Activated B cell treated with CpG ODN at 0.5 μM for 24 hours (primary cell): ENCODE measurements around the gene PTPN18. TPM values are rescaled to one million over a fixed set of nuclear protein-coding genes. Genes with fewer than 3 reads are reported as not detected.

ENCODE experiments used
- ATAC-seq: fragments of 200-7000 bp; cut with Tn5 transposase; one replicate; pipeline ENCODE4 v1.10.0; 2021; ENCODE audit warnings: low read depth, mild to moderate bottlenecking, moderate library complexity
- CTCF ChIA-PET: fragments of 350-600 bp; sonication (Branson Sonifier 250); formaldehyde crosslinking; loops from one replicate; lab custom pipeline; 2021; ENCODE audit warnings: antibody characterized with exemption; lab: Charles Lee
- POLR2A ChIA-PET: fragments of 350-600 bp; sonication (Branson Sonifier 250); formaldehyde crosslinking; loops from one replicate; lab custom pipeline; 2021; ENCODE audit warnings: antibody characterized with exemption; lab: Charles Lee
- DNase-seq: peaks from one replicate; pipeline ENCODE4 v3.0.0; 2022
- H3K27ac Mint-ChIP-seq: one replicate; pipeline ENCODE4 v1.8.0; 2020; ENCODE audit warnings: mixed read lengths
- H3K27me3 Mint-ChIP-seq: one replicate; pipeline ENCODE4 v1.8.0; 2021; ENCODE audit warnings: mixed read lengths
- H3K36me3 Mint-ChIP-seq: one replicate; pipeline ENCODE4 v1.8.0; 2021; ENCODE audit warnings: low read depth, mixed read lengths
- H3K4me1 Mint-ChIP-seq: one replicate; pipeline ENCODE4 v1.8.0; 2021; ENCODE audit warnings: mixed read lengths
- H3K4me3 Mint-ChIP-seq: one replicate; pipeline ENCODE4 v1.8.0; 2020; ENCODE audit warnings: mild to moderate bottlenecking, mixed read lengths
- H3K9me3 Mint-ChIP-seq: one replicate; pipeline ENCODE4 v1.8.0; 2020; ENCODE audit warnings: mixed read lengths
- CTCF ChIP-seq: fragments of 200-600 bp; IDR thresholded peaks from one replicate; pipeline ENCODE4 v1.8.0; 2022; ENCODE audit warnings: antibody characterized with exemption, mild to moderate bottlenecking
- intact Hi-C: fragments of 100-400 bp; cut with micrococcal nuclease; formaldehyde crosslinking; loops from one replicate; pipeline ENCODE4 v1.15.1; 2024
- total RNA-seq: library from RNA; stranded (reverse); gene quantifications from 2 replicates; pipeline ENCODE4 v1.2.3, GENCODE V29; 2022

Gene PTPN18
- total RNA-seq, 1 donor from 2014 or later: 77.7 TPM

- Mint-ChIP-seq H3K27me3 (no peaks in the 10 kb centered on the region), H3K9me3 (no peaks in the 10 kb centered on the region), H3K4me1 (peaks cover 63% of the 10 kb centered on the region), H3K4me3 (peak overlapping the region; percentile 100), H3K36me3 (peaks cover 83% of the 10 kb centered on the region), H3K27ac (no peak overlapping the region)
- ChIA-PET POLR2A (no interaction called here), CTCF (interaction anchor here (1.7 kb wide), 1 partner anchor 83 kb away, joined by 5 read pairs; no protein-coding TSS in a partner anchor)
- ATAC-seq (no peak), DNase-seq (no peak)
- TF ChIP-seq CTCF: no peak
- intact Hi-C loops: loop anchor here (10.0 kb wide), 1 partner anchor 380 kb away; the partner anchor contains the start of gene GPR148
Observed at GRCh38 chr2:130344578-130344977, 11.3 kb upstream of the PTPN18 start.

GRCh38 chr2:130345091-130345490 lies 10.8 kb upstream of the PTPN18 start:
- CTCF ChIA-PET: no interaction called here
- Mint-ChIP-seq H3K27me3 (no peaks in the 10 kb centered on the region), H3K36me3 (peaks cover 80% of the 10 kb centered on the region), H3K4me1 (peaks cover 58% of the 10 kb centered on the region), H3K27ac (no peak overlapping the region), H3K4me3 (peak overlapping the region; percentile 100), H3K9me3 (no peaks in the 10 kb centered on the region)
- intact Hi-C loops: loop anchor here (10.0 kb wide), 1 partner anchor 380 kb away; the partner anchor contains the start of gene GPR148
- TF ChIP-seq CTCF: no peak
- POLR2A ChIA-PET: no interaction called here
- DNase-seq: no peak
- no peak for ATAC-seq

GRCh38 chr2:130345611-130346010 lies 10.2 kb upstream of the PTPN18 start:
- TF ChIP-seq CTCF: no peak
- no peak overlapping the region for H3K4me3 Mint-ChIP-seq
- H3K36me3 Mint-ChIP-seq: peaks cover 75% of the 10 kb centered on the region
- POLR2A ChIA-PET: no interaction called here
- H3K4me1 Mint-ChIP-seq: peaks cover 54% of the 10 kb centered on the region
- no peak for DNase-seq
- no peak overlapping the region for H3K27ac Mint-ChIP-seq
- H3K9me3 Mint-ChIP-seq: no peaks in the 10 kb centered on the region
- intact Hi-C loops: loop anchor here (10.0 kb wide), 1 partner anchor 379 kb away; the partner anchor contains the start of gene GPR148
- no peak for ATAC-seq
- CTCF ChIA-PET: no interaction called here
- no peaks in the 10 kb centered on the region for H3K27me3 Mint-ChIP-seq

GRCh38 chr2:130346041-130346740 lies 9.7 kb upstream of the PTPN18 start:
- ATAC-seq (no peak), DNase-seq (no peak)
- no peak for TF ChIP-seq CTCF
- H3K4me3 Mint-ChIP-seq: no peak overlapping the region
- POLR2A ChIA-PET: interaction anchor here (0.8 to 1.2 kb wide), 2 partner anchors 9 to 23 kb away, joined by 3 to 5 read pairs; no protein-coding TSS in a partner anchor
- H3K36me3 Mint-ChIP-seq: peaks cover 73% of the 10 kb centered on the region
- H3K27me3 Mint-ChIP-seq: no peaks in the 10 kb centered on the region
- CTCF ChIA-PET: no interaction called here
- no peaks in the 10 kb centered on the region for H3K9me3 Mint-ChIP-seq
- intact Hi-C loops: loop anchor here (10.0 kb wide), 1 partner anchor 379 kb away; the partner anchor contains the start of gene GPR148
- H3K27ac Mint-ChIP-seq: no peak overlapping the region
- H3K4me1 Mint-ChIP-seq: peaks cover 50% of the 10 kb centered on the region

DNA sequence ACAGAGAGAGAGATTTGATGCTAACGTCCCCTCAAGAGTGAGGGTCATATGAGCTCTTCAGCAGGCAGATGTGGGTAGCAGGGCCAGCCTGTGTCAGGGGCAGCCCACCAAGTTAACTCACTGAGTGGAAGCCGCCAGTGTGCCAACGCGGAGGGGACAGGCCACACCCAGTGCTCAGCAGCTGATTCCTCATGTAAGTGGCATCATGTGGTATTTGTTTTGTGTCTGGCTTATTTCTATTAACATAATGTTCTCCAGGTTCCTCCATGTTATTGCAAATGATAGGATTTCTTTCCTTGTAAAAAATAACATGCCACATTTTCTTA lies 9.2 kb upstream of the PTPN18 start:
- peaks cover 70% of the 10 kb centered on the region for H3K36me3 Mint-ChIP-seq
- DNase-seq: no peak
- no peak for TF ChIP-seq CTCF
- no peak overlapping the region for H3K4me3 Mint-ChIP-seq
- ChIA-PET CTCF (no interaction called here), POLR2A (interaction anchor here (0.8 to 1.6 kb wide), 4 partner anchors 8 to 44 kb away, joined by 3 to 5 read pairs (median 4); no protein-coding TSS in a partner anchor)
- no peak for ATAC-seq
- peaks cover 51% of the 10 kb centered on the region for H3K4me1 Mint-ChIP-seq
- H3K27ac Mint-ChIP-seq: no peak overlapping the region
- no peaks in the 10 kb centered on the region for H3K9me3 Mint-ChIP-seq
- intact Hi-C loops: loop anchor here (10.0 kb wide), 1 partner anchor 378 kb away; the partner anchor contains the start of gene GPR148
- no peaks in the 10 kb centered on the region for H3K27me3 Mint-ChIP-seq
